Bronchus fibroblast of lung (primary cell): ENCODE data around the gene RETNLB. TPM values are rescaled to one million over a fixed set of nuclear protein-coding genes. Genes with fewer than 3 reads are reported as not detected.

ENCODE experiments used
- total RNA-seq: library from RNA; depleted of rRNA; stranded (reverse); fragments of >200 nt; gene quantifications from 2 replicates; pipeline ENCODE4 v1.2.3, GENCODE V29; 2015

The RETNLB gene
- total RNA-seq: not detected in 2 replicates

GRCh38 chr3:108757404-108757982, at the start of gene RETNLB:
TSS of gene RETNLB (minus strand) at chr3:108757410. CDS start at chr3:108757185, 225 bp downstream.

Other genes with a start within 250 kb of the RETNLB start
- under 0.01 TPM in 2 replicates for gene MYH15, start 246.8 kb downstream of the RETNLB start, total RNA-seq
- gene CIP2A, start 168.0 kb downstream of the RETNLB start, total RNA-seq: 18.4 and 20.5 TPM in 2 replicates
- 8.2 and 8.3 TPM in 2 replicates for gene DZIP3, start 167.7 kb downstream of the RETNLB start, total RNA-seq
- not detected in 2 replicates for gene TRAT1, start 65.4 kb upstream of the RETNLB start, total RNA-seq
- not detected in 2 replicates for gene GUCA1C, start 196.5 kb upstream of the RETNLB start, total RNA-seq